Effector memory CD4-positive, alpha-beta T cell (primary cell): ENCODE measurements around the gene NME7.

Experiments used
- DNase-seq, 3 donors: peaks; one replicate each; pipeline ENCODE4 v3.0.0-alpha.2; 2020
- H3K27ac ChIP-seq: 2 replicates; pipeline ENCODE4 v1.7.0; 2013; ENCODE audit warnings: mild to moderate bottlenecking, low read length, moderate library complexity; ENCODE audit not compliant: insufficient read depth, poor library complexity, severe bottlenecking
- H3K27me3 ChIP-seq: replicated peaks from 2 replicates; pipeline ENCODE4 v1.7.0; 2013; ENCODE audit warnings: mild to moderate bottlenecking, low read length; ENCODE audit not compliant: insufficient read depth, control insufficient read depth, poor library complexity, severe bottlenecking
- H3K36me3 ChIP-seq: 2 replicates; pipeline ENCODE4 v1.7.0; 2013; ENCODE audit warnings: mild to moderate bottlenecking, low read length, moderate library complexity; ENCODE audit not compliant: control insufficient read depth, insufficient read depth
- H3K4me1 ChIP-seq: 2 replicates; pipeline ENCODE4 v1.7.0; 2013; ENCODE audit warnings: low read length, mild to moderate bottlenecking; ENCODE audit not compliant: control insufficient read depth, insufficient read depth, poor library complexity, severe bottlenecking
- H3K4me3 ChIP-seq: 2 replicates; pipeline ENCODE4 v1.7.0; 2013; ENCODE audit warnings: low read length, low read depth, mild to moderate bottlenecking; ENCODE audit not compliant: insufficient read depth, poor library complexity, severe bottlenecking
- H3K9me3 ChIP-seq: 2 replicates; pipeline ENCODE4 v1.7.0; 2013; ENCODE audit warnings: mild to moderate bottlenecking, low read length, moderate library complexity; ENCODE audit not compliant: control insufficient read depth

NME7 gene

DNA sequence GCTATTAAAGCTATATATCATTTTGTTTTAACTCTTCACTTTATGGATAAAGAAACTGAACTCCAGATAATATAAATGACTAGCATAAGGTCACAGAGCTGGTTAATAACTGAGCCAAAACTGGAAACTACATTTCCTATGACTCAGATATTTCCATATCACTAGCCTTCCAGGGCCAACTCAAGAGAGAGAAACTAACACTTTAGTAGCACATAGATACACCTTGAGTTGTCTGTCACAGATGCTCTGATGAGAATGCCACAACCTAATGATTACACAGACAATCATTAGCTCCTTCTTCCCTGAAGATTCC is 40.7 kb downstream of the NME7 start:
- Histone ChIP-seq H3K36me3 (no peaks in the 10 kb centered on the region), H3K4me3 (no peak overlapping the region), H3K9me3 (no peaks in the 10 kb centered on the region), H3K27me3 (no peaks in the 10 kb centered on the region), H3K4me1 (no peaks in the 10 kb centered on the region), H3K27ac (no peak overlapping the region)
- DNase-seq = no peak

DNA sequence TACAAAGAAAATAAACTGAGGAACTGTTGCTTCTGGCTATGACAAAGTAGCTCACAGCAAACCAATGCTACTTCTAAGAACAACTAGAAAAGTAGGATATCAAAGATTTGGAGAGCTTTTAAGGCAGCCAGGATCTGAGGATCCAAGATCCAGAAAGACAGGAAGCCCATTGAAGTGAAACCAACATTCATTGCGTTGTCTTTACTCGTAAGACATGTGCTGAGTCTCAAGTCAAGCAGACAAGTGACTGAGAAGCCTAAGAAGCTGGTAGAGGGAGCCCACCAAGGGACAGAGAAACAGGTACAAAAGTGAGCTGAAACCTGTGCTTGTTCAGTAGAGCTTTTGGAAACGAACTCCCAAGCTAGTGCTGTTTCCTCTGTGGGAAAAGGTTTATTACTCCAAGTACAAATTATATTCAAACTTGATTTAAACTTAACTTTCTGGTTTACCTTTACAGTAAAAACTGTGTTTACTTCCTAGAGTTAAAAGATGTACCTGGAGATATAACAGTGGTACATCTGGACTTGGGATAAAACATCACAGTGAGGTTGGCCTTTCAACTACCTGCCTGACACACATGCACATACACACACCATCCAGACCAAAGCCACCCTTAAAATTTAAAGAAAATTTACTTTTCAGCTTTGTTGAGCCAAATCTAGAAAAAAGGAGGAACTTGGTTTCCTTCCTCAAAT is 41.2 kb downstream of the NME7 start:
- no peaks in the 10 kb centered on the region for H3K4me1 ChIP-seq
- no peak for DNase-seq
- no peaks in the 10 kb centered on the region for H3K9me3 ChIP-seq
- no peaks in the 10 kb centered on the region for H3K27me3 ChIP-seq
- no peak overlapping the region for H3K27ac ChIP-seq
- H3K36me3 ChIP-seq = no peaks in the 10 kb centered on the region
- no peak overlapping the region for H3K4me3 ChIP-seq

DNA sequence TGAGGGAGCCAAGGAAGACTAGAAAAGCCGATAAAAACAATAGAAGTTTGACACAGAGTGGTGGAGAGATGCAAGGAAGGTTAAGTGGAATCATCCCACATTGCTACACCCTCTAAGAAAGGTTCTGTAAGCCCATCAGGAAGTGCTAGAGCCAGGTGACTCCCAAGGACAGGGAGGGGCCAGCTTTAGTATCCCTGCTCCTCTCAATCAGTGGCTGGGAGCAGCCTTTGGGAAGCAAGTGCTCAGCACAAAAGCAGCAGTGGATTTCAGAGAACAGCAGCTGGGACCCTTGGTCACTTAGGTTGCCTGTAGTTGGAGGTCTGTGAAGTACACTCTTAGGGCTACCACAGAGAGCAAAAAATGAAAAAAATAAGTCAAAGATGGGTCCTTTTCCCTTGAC is 42.5 kb downstream of the NME7 start:
- Histone ChIP-seq H3K27me3 (no peaks in the 10 kb centered on the region), H3K27ac (no peak overlapping the region), H3K4me1 (no peaks in the 10 kb centered on the region), H3K36me3 (no peaks in the 10 kb centered on the region), H3K9me3 (no peaks in the 10 kb centered on the region), H3K4me3 (no peak overlapping the region)
- no peak for DNase-seq

DNA sequence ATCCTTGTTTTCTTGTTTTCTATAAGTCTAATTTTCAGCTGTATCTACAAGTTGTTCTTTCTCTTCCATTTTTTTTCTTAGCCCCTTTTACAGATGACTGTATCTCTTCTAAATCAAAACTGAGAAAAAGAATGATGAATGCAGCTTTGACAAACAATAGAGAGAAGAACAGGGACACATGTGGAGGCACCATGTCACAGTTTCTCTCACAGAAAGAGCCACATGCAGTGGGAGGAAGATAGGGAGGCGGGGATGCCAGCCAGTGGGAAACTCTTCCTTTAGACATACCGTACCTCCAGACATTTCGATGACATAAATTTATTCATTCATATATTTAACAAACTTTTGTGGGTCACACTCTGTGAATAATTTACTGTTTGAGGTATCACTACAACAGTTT is 45.5 kb downstream of the NME7 start:
- Histone ChIP-seq H3K4me3 (no peak overlapping the region), H3K27me3 (no peaks in the 10 kb centered on the region), H3K9me3 (no peaks in the 10 kb centered on the region), H3K4me1 (no peaks in the 10 kb centered on the region), H3K27ac (no peak overlapping the region), H3K36me3 (no peaks in the 10 kb centered on the region)
- no peak for DNase-seq

DNA sequence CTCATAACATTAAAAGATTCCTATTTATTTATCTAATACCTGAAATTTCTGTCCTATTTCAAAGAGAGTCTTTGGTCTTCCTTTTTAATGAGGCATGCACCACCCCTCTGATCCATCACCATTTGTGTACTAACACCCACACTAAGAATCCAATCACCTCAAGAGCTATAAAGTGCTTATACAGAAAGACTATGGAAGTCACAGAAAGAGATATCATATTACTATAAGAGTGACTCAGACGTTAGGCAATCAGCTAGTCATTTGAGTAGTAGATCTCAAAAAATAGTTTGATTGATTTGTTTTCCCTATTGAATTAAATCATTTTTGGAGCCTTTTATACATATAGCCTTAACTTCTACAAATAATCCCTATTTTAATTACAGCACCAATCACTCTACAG is 46.1 kb downstream of the NME7 start:
- DNase-seq = no peak

DNA sequence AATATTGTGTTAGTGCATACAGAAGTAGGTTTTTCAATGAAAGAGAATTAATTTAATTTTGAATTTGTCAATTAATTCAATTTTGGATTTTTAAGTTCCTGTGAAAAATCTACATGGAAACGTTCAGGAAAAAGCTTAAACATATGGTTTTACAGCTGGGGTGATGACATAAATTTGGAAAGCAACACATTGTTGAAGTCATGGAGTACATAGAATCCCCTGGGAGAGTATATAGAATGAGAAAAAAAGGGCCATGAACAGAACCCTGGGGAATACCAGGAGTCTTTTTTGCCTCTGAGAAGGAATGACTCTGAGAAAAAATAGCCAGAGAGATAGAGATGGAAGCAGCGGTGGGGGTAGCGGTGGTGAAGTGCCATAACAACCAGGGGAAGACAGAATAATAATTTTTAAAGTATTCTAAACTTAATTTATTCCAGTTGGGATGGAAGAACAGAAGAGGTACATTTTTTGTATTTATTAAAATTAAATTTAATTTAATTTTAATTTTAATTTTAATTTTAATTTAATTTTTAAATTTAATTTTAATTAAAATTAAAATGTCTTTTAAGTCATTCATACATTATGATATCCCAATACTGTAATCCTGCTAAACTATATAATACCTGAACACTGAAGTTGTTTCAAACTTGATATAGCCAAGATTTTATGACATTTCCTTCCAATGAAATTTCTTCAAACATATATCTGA is 48.9 kb downstream of the NME7 start:
- no peak for DNase-seq
- Histone ChIP-seq H3K4me1 (no peaks in the 10 kb centered on the region), H3K36me3 (no peaks in the 10 kb centered on the region), H3K4me3 (no peak overlapping the region), H3K27ac (no peak overlapping the region), H3K9me3 (no peaks in the 10 kb centered on the region), H3K27me3 (no peaks in the 10 kb centered on the region)

More for the DNA sequence above, 46.1 kb downstream of the NME7 start:
- Histone ChIP-seq H3K27ac (no peak overlapping the region), H3K27me3 (no peaks in the 10 kb centered on the region), H3K4me1 (no peaks in the 10 kb centered on the region), H3K4me3 (no peak overlapping the region), H3K36me3 (no peaks in the 10 kb centered on the region), H3K9me3 (no peaks in the 10 kb centered on the region)

DNA sequence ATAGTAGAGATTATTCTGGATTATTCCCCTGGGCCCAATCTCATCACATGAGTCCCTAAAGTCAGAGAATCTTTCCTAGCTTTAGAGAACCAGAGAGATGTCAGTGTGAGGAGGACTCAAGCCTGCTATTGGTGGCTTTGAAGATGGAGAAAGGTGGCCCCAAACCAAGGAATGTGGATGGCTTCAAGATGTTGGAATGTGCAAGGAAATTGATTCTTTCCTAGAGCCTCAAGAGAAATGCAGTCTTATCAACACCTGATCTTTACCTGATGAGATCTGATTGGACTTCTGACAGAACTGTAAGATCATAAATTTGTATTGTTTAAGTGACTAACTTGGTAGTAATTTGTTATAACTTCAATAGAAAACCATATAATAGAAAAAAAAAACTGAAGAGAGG is 51.0 kb downstream of the NME7 start:
- Histone ChIP-seq H3K27ac (no peak overlapping the region), H3K9me3 (no peaks in the 10 kb centered on the region), H3K4me3 (no peak overlapping the region), H3K27me3 (no peaks in the 10 kb centered on the region), H3K4me1 (no peaks in the 10 kb centered on the region), H3K36me3 (no peaks in the 10 kb centered on the region)
- no peak for DNase-seq

DNA sequence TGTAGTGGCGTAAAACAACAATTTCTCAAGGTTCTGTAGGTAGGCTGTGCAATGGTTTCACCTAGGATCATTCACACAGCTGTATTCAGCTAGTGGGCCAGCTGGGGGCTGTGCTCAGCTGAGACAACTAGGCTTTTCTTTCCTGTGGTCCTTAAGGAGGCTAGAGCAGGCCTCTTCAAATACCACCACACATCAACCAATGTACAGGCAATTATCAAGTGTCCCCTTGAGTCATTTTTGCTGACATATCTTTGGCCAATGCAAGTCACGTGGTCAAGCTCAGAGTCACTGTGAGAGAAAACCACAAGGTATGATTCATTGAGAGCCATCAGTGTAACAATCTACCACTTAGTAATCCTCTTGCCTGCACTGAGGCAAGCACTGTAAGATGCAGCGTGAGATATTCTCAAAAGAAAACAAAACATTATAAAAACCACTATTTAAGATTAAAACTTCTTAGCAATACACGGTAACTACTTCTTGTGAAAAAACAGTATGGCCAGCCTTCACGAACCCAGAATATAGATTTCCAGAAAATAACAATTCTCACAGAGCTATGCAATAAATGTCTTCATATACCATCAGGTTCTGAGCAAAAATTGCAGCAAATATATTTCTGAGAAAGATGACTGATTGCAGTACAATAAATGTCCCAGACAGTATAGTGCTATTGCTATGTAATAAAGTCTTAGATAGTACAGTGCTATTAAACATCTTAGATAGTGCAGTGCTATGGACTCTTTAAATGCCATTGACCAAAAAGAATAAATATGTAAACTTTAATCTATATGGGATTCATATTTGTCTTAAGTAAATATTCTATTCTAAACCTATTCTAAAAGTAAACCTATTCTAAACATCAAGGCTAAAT is 55.3 kb downstream of the NME7 start:
- no peak overlapping the region for H3K27ac ChIP-seq
- peak in 2 of 3 donors; percentile 6 to 9 for DNase-seq

DNA sequence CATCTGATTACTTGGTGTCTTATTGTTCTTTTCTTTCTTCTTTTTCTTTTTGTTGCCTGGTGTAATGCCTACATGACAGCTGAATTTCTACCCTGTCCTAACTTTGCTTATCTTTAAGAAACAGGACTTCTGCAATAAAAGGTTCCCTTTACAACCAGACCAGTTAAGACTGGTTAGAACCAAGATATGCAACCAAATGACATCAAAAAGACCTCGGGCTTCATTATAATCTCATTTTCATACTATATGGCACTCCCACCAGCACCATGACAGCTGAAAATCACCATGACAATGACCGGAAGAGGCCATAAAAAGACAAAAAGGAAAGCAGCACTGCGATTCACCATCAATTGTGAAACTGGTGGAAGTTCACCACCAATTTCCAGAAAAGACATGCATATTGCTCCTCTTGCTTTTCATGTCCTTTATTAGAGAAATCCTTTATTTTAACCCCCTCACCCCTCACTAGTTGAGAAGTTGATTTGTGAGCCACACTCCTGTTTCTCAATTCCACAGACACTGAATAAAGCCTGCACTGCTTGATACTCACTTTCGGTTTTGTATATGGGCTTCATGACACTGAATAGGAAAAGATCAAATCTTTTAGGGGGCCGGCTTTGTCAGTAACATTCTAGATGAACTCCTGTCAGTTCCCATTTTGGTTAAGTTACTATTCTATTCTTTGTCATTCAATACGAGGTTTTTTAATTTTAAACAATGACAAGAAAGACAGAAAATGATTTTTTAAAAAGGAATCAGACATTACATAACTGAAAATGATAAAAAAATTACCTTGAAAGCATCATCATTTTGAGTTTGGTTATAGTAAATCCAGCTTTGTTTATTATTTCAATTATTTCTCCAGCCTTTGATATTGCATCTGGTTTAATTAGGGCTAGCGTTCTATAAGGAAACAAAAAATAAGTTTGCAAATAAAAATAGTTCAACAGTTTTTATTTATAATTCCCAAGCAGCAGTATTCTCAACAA is 58.1 kb downstream of the NME7 start:
- Histone ChIP-seq H3K27me3 (no peaks in the 10 kb centered on the region), H3K9me3 (no peaks in the 10 kb centered on the region), H3K27ac (no peak overlapping the region), H3K4me3 (no peak overlapping the region), H3K36me3 (no peaks in the 10 kb centered on the region), H3K4me1 (no peaks in the 10 kb centered on the region)
- DNase-seq = no peak

More for the DNA sequence above, 55.3 kb downstream of the NME7 start:
- H3K27me3 ChIP-seq = no peaks in the 10 kb centered on the region
- H3K36me3 ChIP-seq = no peaks in the 10 kb centered on the region
- no peak overlapping the region for H3K4me3 ChIP-seq
- no peaks in the 10 kb centered on the region for H3K4me1 ChIP-seq
- H3K9me3 ChIP-seq = no peaks in the 10 kb centered on the region
